Germinal center (tissue), 1 donor: ENCODE data around the gene SLC28A1.

Experiments
- DNase-seq: peaks from one replicate; pipeline ENCODE4 v3.0.0; 2012; ENCODE audit warnings: mixed read lengths, low spot score

Gene SLC28A1

DNA sequence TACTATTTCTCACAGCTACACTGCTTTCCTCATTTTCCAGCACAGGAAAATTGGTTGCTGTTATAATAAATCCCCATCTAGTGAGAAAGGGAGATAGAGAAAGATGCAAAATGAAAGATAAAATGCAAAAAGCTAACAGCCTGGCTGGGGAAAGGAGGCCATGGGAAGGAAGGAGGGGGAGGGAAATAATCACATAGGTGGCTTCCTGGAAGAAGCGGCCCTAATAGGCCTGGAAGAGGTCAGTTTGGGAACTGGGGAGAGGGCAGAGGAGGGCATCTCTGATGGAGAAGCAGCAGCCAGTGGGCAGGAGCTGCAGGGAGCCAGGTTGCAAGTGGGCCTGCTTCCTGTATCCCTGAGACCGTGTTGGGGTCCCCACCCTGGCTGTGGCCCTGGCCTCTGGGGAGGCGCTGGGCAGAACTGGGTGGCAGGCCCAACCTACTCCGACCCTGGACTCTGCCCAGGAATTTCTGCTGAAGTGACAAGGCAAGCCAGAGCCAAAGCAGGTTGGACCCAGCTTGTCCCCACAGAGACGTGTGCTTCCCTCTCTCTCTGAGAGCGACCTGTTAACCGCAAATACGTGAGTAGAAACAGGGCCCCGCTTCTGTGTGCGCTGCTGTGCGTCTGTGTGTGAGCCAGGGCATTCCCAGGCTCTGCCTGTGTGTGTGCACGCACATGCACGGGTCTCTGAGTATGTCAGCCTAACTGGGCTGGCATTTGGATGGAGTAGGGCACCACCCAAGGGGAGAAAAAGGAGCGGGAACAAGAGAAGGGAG, 1.9 kb downstream of the SLC28A1 start:
- no peak for DNase-seq

GRCh38 chr15:84886984-84887299, 2.5 kb downstream of the SLC28A1 start:
- no peak for DNase-seq

DNA sequence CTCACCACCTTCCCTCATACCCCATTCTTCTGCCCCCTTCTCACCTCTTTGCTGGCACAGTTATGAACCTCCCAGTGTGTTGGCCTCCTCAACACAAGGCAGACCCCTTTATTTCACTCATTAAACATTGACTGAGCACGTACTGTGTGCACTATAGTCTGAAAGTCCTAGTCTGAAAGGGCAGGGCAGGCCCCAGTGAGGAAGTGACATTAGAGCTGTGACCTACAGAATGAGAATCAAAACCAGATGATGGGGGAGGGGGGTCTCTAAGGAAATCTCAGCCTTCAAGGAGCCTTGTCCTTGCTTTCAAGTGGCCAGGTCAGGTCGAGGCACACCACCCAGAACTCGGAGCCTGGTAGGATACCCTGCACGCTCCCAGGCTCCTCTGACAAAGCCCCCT, 3.5 kb downstream of the SLC28A1 start:
- DNase-seq: no peak

GRCh38 chr15:84888639-84889038, 4.2 kb downstream of the SLC28A1 start:
- no peak for DNase-seq

DNA sequence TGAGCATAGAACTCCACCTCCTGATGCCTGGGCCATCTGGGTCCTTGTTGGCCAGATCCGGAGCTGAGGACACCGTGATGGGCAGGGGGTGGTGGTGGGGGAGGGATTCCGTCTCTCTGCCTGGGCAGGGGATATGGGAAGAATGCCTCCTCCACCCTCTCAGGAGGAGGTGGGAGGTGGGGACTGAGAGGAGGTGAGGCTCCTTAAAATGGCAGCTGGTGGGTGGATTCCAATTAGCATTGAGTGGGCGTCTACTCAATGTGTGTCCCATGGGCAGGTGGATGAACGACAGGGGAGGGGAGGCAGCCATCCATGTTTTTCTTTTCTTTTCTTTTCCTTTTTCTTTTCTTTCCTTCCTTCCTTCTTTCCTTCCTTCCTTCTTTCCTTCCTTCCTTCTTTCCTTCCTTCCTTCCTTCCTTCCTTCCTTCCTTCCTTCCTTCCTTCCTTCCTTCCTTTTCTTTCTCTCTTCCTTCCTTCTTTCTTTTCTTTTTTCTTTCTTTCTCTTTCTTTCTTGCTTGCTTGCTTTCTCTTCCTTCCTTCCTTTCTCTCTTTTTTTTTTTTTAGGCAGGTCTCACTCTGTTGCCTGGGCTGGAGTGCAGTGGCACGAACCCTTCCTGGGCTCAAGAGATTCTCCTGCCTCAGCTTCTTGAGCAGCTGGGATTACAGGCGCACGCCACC, 5.0 kb downstream of the SLC28A1 start:
- no peak for DNase-seq

- DNase-seq: no peak
These were observed 5.7 kb downstream of the SLC28A1 start for GRCh38 chr15:84889991-84890669.

DNA sequence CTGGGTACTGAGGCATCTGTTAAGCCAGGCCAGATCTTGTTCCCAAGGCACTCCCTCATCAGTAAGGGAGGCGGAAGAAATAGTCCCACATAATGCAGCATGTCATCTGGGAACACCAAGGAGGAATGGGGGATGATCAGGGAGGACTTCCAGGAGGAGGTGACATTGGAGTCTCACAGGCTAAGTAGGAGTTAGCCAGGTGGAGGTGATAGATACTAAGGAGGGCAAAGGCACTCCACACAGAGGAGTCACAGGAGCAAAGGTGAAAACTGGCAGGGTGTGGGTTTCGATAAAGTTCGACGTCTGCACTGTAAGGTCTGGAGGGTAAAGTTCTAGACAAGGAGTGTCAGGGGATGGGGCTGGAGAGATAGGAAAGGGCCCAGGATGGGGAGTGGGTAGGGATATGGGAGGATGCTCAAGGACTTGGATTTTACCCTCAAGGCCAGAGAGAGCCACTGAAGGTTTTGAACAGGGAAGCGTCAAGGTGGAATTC, 6.3 kb downstream of the SLC28A1 start:
- no peak for DNase-seq

DNA sequence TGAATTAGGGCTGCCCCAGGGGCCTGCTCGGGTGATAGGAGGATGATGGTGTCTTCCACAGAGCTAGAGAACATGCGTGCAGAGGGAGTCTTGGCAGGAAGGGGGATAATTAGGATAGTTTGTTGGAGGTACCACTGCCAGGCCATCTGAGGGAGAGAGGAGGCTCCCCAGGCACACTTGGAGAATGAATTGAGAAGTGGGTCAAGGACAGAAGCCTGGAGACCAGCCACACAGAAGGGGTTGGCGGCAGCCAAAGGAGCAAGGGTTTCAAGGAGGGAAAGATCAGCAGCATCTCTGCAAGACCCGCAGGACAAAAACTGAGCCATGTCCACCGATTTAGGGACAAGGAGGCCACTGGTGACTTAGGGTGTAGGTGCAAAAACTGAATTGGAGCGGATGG, 6.9 kb downstream of the SLC28A1 start:
- DNase-seq: no peak

- no peak for DNase-seq
These were observed 8.4 kb downstream of the SLC28A1 start for GRCh38 chr15:84892786-84893307.

- DNase-seq: no peak
These were observed 9.1 kb downstream of the SLC28A1 start for GRCh38 chr15:84893607-84894006.

DNA sequence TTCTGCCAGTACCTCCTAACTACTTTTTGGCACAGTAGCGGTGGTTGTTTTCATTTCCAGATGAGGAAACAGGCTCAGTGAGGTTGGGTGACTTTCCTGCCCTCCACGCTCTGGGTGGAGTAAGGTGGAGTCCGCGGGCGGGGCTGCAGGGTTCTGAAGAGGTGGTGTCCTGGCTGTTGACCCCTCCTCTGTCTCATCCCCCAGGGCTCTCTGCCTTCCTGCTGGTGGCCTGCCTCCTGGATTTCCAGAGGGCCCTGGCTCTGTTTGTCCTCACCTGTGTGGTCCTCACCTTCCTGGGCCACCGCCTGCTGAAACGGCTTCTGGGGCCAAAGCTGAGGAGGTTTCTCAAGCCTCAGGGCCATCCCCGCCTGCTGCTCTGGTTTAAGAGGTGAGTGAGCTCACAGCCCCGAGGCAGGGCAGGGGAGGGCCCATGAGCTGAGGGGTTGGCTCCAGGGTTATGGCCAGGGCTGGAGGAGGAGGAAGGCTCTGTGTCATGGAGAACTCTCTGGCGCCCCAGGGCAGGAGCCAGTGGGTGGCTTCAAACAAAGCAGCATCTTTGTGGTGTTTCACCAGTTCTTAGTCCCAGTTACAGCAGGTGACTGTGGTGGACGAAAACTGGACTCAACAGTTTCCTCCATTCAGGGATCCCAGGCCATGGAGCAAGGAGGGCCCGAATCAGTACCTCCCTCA, 10.4 kb downstream of the SLC28A1 start:
- DNase-seq: no peak

DNA sequence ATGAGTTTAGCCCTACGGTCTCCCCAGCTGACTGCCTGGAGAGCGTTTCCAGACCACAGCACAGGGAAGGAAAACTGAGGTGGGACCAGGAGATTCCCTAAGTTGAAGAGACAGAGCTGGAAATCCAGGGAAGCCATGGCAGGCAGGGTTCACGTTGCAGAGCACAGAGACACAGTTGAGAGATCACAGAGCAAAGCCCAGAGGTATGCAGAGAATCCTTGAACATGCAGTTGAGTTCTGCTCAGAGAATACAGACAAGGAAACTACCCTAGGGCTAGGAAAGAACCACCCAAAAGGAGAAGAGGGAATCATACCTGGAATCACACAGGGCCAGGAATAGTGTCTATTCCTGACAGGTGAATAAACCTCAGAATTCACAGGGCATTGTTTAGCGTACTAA, 14.3 kb downstream of the SLC28A1 start:
- DNase-seq: no peak

GRCh38 chr15:84899750-84900149, 15.3 kb downstream of the SLC28A1 start:
- no peak for DNase-seq

GRCh38 chr15:84901540-84901939, 17.1 kb downstream of the SLC28A1 start:
- DNase-seq: no peak

- DNase-seq: no peak
These were observed 19.3 kb downstream of the SLC28A1 start for GRCh38 chr15:84903751-84904150.

- DNase-seq: no peak
These were observed 20.0 kb downstream of the SLC28A1 start for GRCh38 chr15:84904419-84904818.

DNA sequence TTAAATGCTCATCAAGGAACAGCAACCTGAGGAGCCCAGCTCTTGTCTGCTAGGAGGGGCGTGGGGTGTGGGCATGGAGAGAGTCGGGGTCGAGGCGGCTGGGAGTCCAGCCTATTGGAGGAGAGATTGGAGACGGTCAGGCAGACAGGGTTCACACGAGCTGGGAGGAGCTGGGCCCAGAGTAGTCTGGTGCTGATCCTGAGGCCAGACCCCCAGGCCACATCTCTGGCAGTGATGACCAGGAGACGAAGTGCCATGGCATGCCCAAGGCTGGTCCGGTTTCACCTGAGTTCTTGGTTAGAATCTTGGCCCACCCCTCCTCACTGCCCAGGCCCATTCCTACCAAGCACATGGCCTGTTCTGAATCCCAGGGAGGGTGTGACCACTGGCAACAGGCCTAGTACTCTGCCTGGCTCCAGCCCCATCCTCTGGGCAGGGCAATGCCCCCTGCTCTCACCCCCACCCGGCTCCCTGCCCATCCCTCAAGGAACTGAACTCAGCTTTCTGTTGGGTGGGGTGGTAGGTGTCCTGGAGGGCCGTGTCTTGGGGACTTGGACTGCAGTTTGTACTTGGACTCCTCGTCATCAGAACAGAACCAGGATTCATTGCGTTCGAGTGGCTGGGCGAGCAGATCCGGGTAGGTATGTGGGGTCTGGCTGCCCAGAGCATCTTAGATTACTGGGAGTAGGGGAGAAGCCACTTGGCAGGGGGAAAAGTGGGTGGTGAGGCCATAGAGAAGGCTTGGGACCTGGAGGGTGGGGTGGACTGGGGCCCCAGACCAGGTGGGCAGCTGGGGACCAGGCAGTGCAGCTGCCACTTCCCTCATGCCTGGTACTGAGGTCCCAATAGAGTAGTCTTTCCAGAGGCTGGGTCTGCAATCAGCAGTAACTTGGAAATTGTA, 20.8 kb downstream of the SLC28A1 start:
- no peak for DNase-seq

- no peak for DNase-seq
These were observed 23.3 kb downstream of the SLC28A1 start for GRCh38 chr15:84907731-84908130.

DNA sequence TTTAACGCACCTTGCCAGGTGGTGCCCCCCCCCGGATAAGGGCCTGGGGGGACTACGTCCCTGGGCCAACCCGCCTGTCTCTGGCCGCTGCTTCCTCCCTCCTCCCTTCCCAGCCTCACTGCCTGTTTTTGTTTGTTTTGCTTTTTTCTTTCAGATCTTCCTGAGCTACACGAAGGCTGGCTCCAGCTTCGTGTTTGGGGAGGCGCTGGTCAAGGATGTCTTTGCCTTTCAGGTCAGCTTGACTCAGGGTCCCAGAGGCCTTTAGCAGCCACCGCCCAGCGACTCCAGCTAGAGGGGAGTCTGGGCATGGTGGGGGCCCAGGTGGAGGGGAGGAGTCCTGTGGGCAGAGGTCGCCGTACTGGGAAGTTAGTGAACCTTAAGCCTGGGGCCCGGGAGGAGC, 24.1 kb downstream of the SLC28A1 start:
- DNase-seq: no peak

GRCh38 chr15:84909029-84909428, 24.6 kb downstream of the SLC28A1 start:
- DNase-seq: no peak

DNA sequence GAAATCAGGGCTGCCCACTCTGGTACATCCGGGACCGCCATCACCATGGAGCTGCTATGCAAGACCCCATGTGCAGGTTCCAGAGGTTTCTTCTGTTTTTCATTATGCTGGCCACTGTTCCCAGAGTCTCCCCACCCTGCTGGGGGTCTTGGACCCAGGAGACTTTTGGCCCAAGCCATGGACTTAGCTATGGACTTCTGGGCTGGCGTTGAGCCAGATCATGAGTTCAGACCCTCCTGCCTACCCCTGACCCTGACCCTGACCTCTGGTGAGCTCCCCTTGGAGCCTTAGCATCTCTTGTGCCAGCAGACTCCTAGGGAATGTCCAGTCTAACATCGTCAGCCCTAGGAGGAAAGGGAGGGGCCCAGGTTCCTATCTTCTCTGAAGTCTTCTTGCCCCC, 25.3 kb downstream of the SLC28A1 start:
- DNase-seq: no peak
